WERI-Rb-1 (cell line): ENCODE results near the gene TBCD.

ENCODE experiments used
- DNase-seq: peaks from one replicate; pipeline ENCODE4 v3.0.0-alpha.2; 2020
- H3K27ac ChIP-seq: fragments of 250-450 bp; sonication (Bioruptor Pico); 2 replicates; pipeline ENCODE4 v1.5.1; 2020; ENCODE audit warnings: mild to moderate bottlenecking, moderate library complexity
- H3K27me3 ChIP-seq: fragments of 250-450 bp; sonication (Bioruptor Pico); 2 replicates; pipeline ENCODE4 v1.5.1; 2021; ENCODE audit warnings: mild to moderate bottlenecking, low read depth, moderate library complexity; ENCODE audit not compliant: insufficient read depth, severe bottlenecking
- H3K36me3 ChIP-seq: fragments of 250-450 bp; sonication (Bioruptor Pico); 2 replicates; pipeline ENCODE4 v1.5.1; 2020; ENCODE audit warnings: mild to moderate bottlenecking, moderate library complexity
- H3K4me3 ChIP-seq: 2 replicates; pipeline ENCODE4 v1.5.1; 2011; ENCODE audit warnings: low read depth, mild to moderate bottlenecking, control low read depth, low read length
- H3K9me3 ChIP-seq: fragments of 250-450 bp; sonication (Bioruptor Pico); 2 replicates; pipeline ENCODE4 v1.5.1; 2021; ENCODE audit warnings: mild to moderate bottlenecking, moderate library complexity; ENCODE audit not compliant: severe bottlenecking
- CTCF ChIP-seq: IDR thresholded peaks from 2 replicates; pipeline ENCODE4 v1.5.1; 2011; ENCODE audit warnings: low read depth, mild to moderate bottlenecking, control low read depth, inconsistent platforms, low read length

Gene TBCD

GRCh38 chr17:82797061-82797460, 45.2 kb downstream of the TBCD start:
- Histone ChIP-seq H3K27me3 (no peaks in the 10 kb centered on the region), H3K27ac (no peak overlapping the region), H3K9me3 (peaks cover 3% of the 10 kb centered on the region), H3K36me3 (peaks cover 69% of the 10 kb centered on the region), H3K4me3 (no peak overlapping the region)
- DNase-seq: no peak
- no peak for TF ChIP-seq CTCF

- H3K27me3 ChIP-seq: no peaks in the 10 kb centered on the region
- H3K4me3 ChIP-seq: no peak overlapping the region
- H3K36me3 ChIP-seq: peaks cover 75% of the 10 kb centered on the region
- H3K27ac ChIP-seq: no peak overlapping the region
- H3K9me3 ChIP-seq: peaks cover 3% of the 10 kb centered on the region
- DNase-seq: no peak
- no peak for TF ChIP-seq CTCF
Measured at GRCh38 chr17:82798752-82799151, 46.9 kb downstream of the TBCD start.

- Histone ChIP-seq H3K36me3 (peaks cover 73% of the 10 kb centered on the region), H3K9me3 (peaks cover 3% of the 10 kb centered on the region)
Measured at GRCh38 chr17:82799591-82799990, 47.7 kb downstream of the TBCD start.

GRCh38 chr17:82800885-82801284, 49.0 kb downstream of the TBCD start:
- H3K4me3 ChIP-seq: no peak overlapping the region
- H3K9me3 ChIP-seq: peaks cover 3% of the 10 kb centered on the region
- no peaks in the 10 kb centered on the region for H3K27me3 ChIP-seq
- H3K27ac ChIP-seq: no peak overlapping the region
- peaks cover 73% of the 10 kb centered on the region for H3K36me3 ChIP-seq
- no peak for DNase-seq
- TF ChIP-seq CTCF: no peak

More at GRCh38 chr17:82799591-82799990, 47.7 kb downstream of the TBCD start:
- no peak for DNase-seq
- H3K4me3 ChIP-seq: no peak overlapping the region
- no peaks in the 10 kb centered on the region for H3K27me3 ChIP-seq
- H3K27ac ChIP-seq: no peak overlapping the region
- no peak for TF ChIP-seq CTCF

- Histone ChIP-seq H3K36me3 (peaks cover 73% of the 10 kb centered on the region), H3K9me3 (peaks cover 3% of the 10 kb centered on the region), H3K27ac (no peak overlapping the region), H3K27me3 (no peaks in the 10 kb centered on the region), H3K4me3 (no peak overlapping the region)
- TF ChIP-seq CTCF: no peak
- no peak for DNase-seq
Measured at GRCh38 chr17:82801377-82801970, 49.6 kb downstream of the TBCD start.
